ENCODE data around the gene ACTR1A.

DNA sequence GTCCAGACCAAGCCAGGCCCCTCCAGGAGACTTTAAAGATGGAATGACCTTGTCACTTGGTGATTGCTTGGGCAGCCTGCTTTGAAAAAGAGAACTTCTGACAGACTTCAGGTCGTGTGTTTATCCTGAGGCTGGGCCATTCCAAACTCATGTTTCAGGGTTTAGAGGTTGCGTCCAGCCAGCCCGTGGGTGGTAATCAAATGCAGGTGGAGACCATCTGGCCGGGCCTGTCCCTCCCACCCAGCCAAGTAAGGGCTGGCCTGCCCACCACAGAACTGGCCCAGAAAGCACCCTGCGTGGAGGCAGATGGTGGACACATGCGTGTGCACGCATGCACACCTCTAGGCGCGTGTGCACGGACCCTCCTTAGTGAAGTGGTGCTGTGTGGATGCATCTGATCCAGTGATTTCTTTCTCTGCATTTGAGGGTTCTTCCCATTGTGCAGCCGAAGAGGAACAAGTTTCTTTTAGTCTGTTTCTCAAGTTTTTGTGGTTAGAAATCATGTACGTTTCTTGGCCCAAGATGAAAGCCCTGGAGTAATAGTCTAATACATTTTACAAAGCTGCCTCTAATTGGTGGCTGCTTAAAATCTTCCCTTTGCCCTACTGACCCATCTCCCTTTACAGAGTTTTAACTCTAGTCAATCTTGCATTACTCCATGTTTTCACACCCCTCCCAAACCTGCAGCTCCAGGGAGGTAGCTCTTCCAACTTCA lies 44.3 kb upstream of the ACTR1A start:
- TF ChIP-seq POLR2AphosphoS5 (IDR thresholded peaks at IDR 0.05; ENCODE audit: low read depth, low read length) = no peak
- TF ChIP-seq, protein P1, sequence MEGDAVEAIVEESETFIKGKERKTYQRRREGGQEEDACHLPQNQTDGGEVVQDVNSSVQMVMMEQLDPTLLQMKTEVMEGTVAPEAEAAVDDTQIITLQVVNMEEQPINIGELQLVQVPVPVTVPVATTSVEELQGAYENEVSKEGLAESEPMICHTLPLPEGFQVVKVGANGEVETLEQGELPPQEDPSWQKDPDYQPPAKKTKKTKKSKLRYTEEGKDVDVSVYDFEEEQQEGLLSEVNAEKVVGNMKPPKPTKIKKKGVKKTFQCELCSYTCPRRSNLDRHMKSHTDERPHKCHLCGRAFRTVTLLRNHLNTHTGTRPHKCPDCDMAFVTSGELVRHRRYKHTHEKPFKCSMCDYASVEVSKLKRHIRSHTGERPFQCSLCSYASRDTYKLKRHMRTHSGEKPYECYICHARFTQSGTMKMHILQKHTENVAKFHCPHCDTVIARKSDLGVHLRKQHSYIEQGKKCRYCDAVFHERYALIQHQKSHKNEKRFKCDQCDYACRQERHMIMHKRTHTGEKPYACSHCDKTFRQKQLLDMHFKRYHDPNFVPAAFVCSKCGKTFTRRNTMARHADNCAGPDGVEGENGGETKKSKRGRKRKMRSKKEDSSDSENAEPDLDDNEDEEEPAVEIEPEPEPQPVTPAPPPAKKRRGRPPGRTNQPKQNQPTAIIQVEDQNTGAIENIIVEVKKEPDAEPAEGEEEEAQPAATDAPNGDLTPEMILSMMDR (IDR thresholded peaks at IDR 0.05) = no peak
- TF ChIP-seq SIN3A (IDR thresholded peaks at IDR 0.05; ENCODE audit: borderline replicate concordance, insufficient read depth, low read depth, low read length) = no peak
- TF ChIP-seq, protein P2, sequence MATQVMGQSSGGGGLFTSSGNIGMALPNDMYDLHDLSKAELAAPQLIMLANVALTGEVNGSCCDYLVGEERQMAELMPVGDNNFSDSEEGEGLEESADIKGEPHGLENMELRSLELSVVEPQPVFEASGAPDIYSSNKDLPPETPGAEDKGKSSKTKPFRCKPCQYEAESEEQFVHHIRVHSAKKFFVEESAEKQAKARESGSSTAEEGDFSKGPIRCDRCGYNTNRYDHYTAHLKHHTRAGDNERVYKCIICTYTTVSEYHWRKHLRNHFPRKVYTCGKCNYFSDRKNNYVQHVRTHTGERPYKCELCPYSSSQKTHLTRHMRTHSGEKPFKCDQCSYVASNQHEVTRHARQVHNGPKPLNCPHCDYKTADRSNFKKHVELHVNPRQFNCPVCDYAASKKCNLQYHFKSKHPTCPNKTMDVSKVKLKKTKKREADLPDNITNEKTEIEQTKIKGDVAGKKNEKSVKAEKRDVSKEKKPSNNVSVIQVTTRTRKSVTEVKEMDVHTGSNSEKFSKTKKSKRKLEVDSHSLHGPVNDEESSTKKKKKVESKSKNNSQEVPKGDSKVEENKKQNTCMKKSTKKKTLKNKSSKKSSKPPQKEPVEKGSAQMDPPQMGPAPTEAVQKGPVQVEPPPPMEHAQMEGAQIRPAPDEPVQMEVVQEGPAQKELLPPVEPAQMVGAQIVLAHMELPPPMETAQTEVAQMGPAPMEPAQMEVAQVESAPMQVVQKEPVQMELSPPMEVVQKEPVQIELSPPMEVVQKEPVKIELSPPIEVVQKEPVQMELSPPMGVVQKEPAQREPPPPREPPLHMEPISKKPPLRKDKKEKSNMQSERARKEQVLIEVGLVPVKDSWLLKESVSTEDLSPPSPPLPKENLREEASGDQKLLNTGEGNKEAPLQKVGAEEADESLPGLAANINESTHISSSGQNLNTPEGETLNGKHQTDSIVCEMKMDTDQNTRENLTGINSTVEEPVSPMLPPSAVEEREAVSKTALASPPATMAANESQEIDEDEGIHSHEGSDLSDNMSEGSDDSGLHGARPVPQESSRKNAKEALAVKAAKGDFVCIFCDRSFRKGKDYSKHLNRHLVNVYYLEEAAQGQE (IDR thresholded peaks at IDR 0.05; ENCODE audit: insufficient read depth in 1 of 2, low read depth in 2 of 2, low read length in 1 of 2) = no peak
- TF ChIP-seq TCF7L2 (IDR thresholded peaks at IDR 0.05; ENCODE audit: low read depth, low read length) = no peak

Data from Panc1 (cell line).